Stimulated activated CD4-positive, alpha-beta T cell treated with anti-CD3 and anti-CD28 coated beads, Interleukin-1b, Interleukin-23, amount 100 ng/mL, for 48 hours (primary cell): ENCODE measurements around the gene PGBD5.

ENCODE experiments used
- DNase-seq: peaks from one replicate; pipeline ENCODE4 v3.0.0-alpha.2; 2020

The PGBD5 gene

DNA sequence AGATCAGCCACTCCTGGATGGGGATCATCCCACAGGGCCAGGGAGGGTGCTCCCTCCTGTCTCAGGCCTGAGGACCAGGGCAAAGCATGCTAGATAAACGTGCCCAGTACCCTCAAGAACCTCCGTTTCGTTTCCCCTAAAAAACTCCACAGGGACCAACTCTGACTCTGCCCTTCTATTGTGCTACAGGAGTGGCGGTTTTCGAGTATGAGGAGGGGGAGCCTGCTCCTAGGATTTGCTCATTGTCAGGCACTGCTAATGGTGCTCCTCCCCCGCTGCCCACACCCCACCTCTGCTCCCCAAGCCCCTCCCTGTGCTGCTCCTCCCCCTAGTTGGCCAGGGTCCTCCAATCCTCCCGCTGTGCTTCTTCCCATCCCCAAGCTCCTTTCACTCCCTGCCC lies 32.0 kb downstream of the PGBD5 start:
- DNase-seq, result no peak

DNA sequence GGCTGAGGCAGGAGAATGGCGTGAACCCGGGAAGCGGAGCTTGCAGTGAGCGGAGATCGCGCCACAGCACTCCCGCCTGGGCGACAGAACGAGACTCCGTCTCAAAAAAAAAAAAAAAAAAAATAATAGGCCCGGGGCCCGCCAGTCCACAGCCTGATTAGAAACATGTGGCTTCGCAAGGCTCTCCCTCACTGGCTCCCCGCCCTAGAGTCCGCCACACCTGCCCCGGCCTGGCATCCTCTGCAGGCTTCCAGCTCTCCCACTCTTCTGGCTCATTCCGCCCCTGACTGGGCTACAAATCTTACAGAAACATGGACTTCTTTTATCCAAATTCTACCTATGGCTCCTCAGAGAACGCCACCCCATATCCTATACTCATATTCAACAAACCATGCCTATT lies 32.4 kb downstream of the PGBD5 start:
- no peak for DNase-seq

DNA sequence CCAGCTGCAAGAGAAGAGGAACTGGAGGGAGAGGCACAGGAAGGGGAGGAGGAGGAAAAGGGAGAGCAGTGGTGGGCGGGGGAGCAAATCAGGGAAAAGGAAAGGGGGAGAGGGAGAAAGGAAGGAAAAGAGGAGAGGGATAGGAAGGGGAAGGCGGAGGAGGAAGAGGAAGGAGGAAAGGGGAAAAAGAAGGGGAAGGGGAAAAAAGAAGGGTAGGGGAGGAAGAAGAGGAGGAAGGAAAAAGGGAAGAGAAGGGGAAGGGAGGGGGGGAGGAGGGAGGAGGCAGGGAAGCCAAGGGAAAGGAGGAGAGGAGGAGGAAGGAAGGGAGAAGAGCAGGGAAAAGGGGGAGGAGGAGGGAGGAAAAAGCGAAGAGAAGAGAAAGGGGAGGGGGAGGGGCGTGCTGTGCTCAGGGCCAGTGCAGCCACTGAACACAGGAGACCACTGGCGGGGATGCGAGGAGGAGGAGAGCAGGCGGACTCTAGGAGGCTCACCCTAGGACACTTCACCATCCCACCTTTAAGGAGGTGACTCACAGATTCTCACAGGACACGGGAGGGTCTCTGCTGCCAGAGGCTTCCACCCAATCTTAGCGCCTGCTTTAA lies 33.1 kb downstream of the PGBD5 start:
- no peak for DNase-seq

DNA sequence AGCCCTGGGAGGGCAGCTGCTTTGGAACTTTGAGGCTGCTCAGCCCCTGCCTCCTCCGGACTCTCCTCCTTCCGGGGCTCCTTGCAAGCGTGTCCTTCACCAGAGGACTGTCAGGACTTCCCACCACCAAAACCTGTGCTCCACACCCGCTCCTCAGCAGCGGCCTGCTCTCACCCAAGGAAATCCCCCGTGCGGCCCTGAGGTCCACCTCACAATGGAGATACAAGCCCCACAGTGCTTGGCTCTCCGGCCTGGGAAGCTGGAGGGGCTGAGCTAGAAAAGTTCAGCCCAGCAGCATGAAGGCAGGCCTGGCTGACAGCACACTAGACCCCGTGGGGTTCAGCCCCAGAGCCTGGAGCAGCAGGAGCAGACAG lies 33.6 kb downstream of the PGBD5 start:
- DNase-seq, result no peak

DNA sequence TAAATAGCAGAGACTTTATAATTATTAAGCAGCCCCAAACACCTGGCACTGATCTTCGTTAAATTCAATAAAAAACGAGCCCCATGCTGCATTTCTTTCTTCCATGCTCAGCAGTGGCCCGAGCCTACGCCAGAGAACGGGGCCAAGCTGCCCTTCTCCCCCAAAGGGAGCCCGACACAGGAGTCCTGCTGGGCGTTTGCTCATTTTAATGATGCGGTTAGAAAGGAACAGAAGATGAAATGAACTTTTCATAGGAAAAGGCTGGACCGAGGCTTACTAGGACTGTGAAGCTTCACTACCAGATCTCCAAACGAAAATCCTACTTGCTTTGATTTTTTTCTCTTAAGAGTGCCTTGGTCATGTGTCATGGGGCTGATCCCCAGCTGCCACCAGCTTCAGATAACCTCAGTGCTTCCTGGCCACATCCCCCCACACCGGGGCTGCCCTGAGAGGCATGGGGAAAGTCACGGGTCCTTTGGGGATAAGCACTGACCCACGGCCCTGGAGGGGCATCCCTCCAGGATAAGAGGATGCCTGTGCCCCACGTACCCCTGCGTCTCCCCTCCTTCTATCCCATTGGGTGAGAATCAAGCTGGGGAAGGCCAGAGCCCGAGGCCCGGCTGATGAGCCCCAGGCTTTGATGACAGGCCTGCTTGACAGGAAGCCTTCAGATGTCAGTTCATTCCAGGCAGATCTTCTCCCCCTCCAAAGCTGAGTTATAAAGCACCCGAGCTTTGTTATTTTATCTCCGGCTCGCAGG lies 34.2 kb downstream of the PGBD5 start:
- DNase-seq, result no peak

DNA sequence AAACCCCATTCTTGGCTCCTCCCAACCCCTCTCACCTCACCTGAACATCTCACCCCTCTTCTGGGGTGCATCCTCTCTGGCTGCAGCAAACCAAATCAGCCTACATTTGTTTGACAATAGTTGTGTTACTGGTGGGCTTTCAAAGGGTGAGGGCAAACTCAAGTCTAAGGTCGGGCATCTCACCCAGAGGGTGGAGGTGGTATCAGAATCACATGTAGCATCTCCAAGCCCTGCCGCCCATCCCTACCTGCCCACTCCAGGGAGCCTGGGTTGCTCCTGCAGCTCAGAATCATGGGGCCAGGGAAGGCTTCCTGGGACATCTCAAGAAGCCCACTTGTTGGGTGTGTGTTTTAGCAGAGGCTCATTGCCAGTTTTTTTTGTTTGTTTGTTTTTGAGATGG lies 35.8 kb downstream of the PGBD5 start:
- no peak for DNase-seq

DNA sequence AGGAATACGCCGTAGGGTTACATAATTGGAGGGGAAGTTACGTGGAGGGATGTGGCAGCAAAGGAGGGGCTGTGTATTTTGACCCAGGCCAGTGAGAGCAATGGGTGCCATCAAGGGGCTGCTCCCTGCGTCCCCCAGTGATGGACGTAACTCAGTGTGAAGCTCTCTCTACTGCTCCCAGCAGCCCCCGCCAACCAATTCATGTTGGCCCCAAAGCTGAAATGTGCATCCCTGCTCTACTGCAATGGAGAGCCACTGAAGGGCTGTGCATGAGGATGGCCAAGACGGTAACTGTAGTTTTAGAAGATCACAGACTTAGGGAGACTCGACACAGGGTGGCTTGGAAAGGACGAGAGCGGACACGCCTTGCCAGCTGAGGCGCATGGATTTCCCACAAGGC lies 38.3 kb downstream of the PGBD5 start:
- DNase-seq, result no peak

DNA sequence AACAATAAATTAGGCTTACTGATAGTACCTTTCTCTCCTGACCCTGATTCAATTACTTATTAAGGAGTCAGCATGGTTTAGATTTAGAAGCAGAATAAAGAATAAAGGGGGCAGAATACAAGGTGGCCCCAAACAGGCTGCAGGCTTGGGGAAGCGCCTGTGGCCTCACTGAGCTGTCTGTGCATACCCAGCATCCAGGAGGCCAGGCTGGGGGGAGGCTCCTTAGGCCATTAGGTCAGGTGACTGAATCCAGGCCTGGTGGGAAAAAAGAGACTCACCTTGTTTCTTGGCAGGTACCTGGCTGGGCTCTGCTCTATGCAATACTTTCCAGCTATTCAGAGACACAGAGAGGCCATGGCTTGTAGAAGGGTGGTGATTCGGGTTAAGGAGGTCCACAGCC lies 38.8 kb downstream of the PGBD5 start:
- no peak for DNase-seq

DNA sequence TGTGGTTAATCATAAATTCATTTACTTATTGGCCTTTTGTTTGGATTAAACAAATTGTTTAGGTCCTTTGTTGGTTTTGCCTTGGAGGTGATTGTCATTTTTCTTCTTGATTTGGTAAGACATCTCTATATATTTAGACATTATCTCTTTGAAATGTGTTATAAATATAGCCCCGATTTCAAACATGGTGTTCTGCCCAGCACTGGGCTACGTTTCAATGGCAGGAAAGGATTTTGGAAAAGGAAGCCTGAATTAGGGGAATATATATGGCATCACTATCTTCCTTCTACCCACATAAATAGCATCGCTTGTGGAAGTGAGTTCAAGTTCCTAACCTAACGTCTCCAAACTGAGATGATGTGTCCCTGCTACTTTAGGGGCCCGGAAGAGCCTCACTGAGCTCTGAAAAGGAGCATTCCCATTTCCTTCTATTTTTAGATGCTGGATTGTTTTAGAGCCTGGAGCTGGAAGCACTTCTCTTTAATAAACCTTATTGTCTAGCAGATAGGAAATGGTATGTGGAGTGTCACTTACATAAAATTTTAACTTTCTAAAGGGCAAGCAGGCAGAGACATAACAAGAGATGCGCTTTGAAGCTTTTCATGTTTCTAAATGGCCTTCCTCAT lies 39.4 kb downstream of the PGBD5 start:
- DNase-seq, result no peak

DNA sequence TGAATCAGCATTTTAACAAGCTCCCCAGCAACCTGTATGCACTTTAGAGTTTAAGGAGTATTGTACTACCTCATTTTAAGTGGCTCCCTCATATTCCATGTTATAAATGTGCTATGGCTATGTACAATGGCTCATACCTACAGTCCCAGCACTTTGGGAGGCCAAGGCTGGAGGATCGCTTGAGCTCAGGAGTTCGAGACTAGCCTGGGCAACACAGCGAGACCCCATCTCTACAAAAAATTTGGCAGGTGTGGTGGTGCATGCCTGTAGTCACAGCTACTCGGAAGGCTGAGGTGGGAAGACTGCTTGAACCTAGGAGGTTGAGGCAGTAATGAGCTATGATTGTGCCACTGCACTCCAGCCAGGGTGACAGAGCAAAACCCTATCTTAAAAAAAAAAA lies 40.2 kb downstream of the PGBD5 start:
- DNase-seq, result no peak

DNA sequence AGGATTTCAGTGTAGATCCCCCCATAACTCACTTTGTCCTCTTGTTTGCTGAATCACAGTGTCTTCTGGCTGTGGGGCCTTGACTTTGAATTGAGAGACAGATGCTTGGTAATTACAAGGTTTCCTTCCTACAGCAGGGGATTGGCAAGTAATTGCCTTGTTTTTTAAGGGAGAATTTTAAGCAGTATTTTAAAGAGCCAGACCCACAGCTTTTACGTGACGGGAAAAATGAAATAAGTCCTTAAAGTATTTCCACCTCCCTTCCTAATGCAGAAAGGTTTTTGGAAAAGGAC lies 41.0 kb downstream of the PGBD5 start:
- no peak for DNase-seq

DNA sequence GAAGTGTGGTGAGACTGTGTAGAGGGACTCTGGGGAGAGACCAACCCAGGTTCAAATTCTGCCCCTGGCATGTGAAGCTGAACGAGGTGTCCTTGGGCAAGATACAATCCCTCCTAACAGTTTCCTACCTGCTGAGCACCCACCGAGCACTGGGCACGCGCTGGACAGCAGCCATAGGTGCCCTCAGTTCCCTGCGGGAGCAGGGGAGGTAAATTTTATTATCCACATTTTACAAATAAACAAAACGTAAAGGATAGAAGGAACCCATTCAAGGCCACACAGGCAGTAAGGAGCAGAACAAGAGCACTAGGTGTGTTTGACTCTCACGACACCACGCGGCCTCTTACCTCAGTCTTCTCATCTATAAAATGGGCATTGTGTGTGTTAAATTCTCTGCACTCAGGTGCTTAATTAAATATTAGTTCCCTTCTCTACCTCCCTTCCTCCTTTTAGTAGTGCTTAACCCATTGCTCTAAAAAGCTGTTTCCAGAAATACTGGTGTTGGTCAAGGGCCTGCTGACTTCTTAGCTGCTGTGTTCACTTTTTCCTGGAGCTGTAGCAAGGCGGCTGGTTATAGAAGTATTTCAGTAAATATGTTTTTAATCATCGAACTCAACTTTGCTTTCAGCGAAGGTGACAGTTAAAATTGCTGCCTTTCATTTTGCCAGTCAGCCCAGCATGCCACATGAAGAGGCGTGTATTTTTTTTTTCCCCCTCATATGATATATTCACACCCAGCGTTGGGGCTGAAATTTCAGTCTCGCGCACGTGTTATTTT lies 41.6 kb downstream of the PGBD5 start:
- DNase-seq, result no peak

DNA sequence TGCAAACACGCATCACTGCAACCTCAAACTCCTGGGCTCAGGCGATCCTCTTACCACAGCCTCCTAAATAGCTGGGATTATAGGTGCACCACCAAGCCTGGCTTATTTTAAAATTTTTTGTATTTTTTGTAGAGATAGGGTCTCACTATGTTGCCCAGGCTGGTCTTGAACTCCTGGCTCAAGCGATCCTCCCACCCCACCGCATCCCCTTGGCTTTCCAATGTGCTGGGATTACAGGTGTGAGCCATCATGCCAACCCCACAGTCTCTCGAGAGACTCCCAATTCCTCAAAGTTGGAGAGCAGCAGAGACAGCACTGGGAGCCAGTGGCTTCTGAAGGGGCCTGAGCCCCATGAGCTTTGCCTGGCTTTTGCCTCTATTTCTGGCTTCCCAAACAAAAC lies 42.7 kb downstream of the PGBD5 start:
- DNase-seq, result no peak

DNA sequence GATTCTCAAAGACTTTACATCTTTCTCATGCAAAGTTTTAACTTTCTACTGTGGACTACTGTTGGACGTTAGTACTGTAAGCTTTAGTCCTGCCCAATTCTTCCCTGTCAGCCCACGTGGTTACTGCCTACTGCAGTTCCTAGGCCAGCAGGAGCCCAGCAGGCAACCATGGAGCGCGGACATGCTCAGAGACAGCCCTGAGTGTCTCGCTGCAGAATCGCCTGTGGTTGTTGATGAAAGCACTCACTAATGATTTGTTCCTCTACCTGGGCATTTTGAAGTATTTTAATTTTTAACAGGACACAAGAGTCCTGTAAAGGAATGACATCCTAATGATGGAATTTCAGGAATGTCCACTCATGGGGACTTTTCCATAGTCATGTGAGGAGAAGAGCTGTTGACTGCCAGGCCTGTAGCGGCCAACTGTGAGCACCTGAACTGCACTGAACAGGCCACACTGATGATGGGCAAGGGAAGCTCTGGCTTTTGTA lies 44.1 kb downstream of the PGBD5 start:
- no peak for DNase-seq

DNA sequence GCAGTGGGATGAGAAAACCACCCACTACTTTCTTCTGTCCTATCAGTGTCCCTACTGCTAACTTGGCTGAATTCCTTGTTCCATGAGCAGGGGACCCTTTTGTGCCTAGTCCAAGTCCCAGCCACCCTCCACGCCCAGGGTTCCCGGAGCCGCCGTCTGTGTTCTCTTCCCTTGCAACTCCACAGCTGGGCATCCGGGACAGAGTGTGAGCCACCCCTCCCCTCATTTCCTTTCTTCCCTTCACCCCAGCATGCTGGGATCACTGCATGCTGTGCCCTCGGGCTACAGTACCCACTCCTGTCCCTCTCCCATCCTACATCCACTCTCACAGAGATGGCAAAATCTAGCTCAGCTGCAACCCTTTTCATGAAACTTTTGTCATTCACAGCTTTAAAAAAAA lies 44.5 kb downstream of the PGBD5 start:
- DNase-seq, result no peak

DNA sequence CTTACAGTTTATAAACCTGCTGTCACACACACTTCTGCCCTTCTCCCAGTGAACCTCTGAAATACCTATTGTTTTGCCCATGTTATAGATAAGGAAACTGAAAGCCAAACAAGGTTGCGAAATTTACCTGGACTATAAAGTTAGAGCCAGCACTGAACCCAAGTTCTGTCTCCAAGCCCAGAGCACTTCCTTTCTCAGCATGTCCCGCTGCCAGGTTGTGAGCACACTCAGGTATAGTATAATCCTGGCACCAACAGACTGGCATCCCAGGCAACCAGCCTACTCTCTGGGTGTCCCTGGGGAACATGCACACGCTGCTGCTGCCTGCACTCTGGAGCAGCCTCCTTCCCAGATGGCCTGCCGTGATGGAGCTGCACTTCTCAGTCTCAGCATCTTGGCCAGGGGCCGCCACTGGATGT lies 45.1 kb downstream of the PGBD5 start:
- no peak for DNase-seq

DNA sequence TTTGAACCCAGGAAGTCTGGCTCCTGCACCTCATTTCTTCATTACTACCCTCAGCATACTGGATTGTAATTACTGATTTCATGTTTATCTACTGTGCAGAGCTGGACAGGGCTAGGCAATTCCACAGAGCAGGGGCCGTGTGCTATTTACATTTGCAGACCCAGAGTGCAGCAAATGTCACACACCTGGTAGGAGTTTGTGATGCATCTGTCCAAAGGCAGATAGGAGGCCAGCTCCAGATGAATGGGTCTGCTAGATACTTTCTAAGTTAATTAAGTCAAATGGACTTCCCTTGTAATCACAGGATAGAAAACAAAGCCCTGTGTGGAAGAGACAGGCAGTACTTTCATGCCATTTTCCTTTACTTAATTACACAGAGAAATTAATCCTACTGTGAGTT lies 46.2 kb downstream of the PGBD5 start:
- DNase-seq, result no peak

DNA sequence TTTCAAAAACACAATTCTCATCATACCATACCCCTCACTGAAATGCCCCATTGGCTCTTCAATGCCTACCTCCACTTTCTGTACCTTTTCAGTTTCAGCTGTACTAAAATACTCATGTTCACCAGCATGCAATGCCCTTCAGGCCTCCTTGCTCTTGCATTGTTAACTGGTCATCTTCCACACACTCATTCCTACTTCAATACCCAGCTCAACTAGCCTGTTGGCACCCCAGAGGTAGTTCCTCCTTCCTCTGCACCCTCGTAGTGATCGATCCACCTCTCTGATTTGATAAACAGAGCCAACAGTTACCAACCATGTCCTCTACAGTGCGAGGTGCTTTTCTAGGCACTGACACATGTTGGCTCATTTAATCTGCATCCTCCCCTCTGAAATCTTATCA lies 46.7 kb downstream of the PGBD5 start:
- no peak for DNase-seq

DNA sequence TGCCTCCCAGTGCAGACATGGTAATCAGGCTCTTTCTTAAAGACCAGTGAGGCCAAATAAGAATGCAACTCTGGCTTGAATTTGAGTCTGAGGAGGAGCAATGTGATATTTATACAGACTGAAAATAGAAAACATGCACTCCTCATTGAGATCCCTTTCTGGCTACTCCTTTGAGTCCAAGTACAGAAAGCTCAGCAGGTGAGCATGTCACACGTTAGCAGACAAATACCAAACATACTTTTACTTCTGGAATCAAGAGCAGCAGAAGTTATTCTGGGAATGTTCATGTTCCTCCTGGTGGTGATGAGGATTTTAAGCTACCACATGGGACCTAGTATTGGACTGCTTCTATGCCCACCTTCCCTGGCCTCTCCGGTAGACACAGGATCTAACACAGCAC lies 48.3 kb downstream of the PGBD5 start:
- DNase-seq, result no peak

DNA sequence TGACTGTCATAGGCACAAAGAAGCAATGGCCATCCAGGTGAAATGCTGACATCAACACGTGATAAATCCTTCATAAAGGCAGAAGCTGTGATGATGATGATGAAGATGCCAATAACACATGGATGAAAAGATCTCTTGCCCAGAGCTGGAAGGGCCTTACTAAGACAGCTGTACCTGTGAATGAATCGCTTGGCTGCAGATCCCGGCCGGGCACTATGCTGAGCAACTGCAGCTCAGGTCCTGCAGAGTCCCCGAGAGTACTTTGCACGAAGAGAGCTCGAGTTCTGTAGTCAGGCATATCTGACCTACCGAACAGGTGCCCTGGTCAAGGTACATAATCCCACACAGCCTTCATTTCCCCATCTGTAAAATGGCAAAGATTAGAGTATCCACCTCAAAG lies 48.8 kb downstream of the PGBD5 start:
- no peak for DNase-seq

DNA sequence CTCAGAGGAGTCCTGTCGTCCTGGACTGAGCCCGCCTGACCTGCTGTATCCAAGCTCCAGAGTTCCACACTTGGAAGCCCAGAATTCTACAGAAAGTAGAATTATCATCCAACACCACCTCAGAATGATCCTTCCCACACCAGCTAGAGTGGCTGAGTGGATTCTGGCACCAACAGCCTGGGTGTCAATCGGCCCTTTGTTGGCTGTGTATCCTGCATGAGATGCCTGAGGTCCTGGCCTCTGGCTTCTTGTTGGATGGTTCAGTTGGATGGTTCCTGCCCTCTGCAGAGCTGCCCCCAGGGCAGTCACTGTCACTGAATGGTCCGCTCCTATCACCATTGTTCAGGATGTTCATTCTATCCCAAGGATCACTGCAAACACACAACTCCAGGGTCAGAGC lies 49.8 kb downstream of the PGBD5 start:
- DNase-seq, result no peak

DNA sequence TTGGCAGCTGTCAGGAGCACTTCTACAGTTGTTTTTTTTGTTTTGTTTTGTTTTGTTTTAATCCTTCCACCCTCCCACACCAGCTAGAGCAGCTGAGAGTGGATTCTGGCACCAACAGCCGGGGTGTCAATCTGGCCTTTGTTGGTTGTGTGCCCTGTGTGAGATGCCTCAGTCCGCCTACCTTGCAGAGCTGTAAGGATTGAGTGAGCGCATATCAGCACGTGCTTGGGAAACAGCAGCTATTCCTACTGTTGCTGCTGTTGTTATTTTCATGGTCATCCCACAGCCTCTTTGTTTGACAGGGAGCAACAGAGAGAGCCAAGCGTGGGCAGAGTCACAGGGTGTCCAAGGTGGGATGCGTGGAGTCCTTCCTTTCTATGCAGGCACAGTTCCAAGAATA lies 50.4 kb downstream of the PGBD5 start:
- DNase-seq, result no peak

DNA sequence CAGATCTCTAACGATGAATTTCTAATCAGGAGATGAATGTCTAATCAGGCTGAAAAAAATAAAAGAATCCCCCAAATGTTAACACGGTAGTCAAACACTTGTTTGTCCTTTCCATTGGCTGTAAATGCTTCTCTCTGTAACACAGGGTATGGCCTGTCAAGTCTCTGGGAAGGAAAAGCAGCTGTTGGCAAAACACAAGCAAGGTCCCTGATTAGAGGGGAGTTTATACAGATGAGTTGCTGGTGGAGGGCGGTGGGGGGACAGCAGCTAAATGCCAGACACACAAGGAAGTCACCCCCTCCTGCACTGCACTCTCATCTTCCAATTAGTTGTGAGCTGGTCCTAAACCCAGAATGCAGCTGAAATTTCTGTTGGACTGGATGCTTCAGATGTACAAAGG lies 51.0 kb downstream of the PGBD5 start:
- no peak for DNase-seq
